KOPT-K1 (cell line): ENCODE data around the gene PAN3.

ENCODE experiments used
- H3K27ac ChIP-seq: fragments of 200-600 bp; sonication (generic); 2 replicates; pipeline ENCODE4 v1.5.1; 2016; ENCODE audit warnings: antibody characterized with exemption, mild to moderate bottlenecking, low read depth, low read length; ENCODE audit not compliant: poor library complexity, severe bottlenecking
- H3K36me3 ChIP-seq: fragments of 200-600 bp; sonication (generic); 2 replicates; pipeline ENCODE4 v1.5.1; 2017; ENCODE audit warnings: antibody characterized with exemption, mild to moderate bottlenecking, low read length, moderate library complexity; ENCODE audit not compliant: insufficient read depth
- H3K9me3 ChIP-seq: fragments of 200-600 bp; sonication (generic); 2 replicates; pipeline ENCODE4 v1.5.1; 2017; ENCODE audit warnings: antibody characterized with exemption, low read length, mild to moderate bottlenecking; ENCODE audit not compliant: insufficient read depth, poor library complexity, severe bottlenecking

The PAN3 gene

DNA sequence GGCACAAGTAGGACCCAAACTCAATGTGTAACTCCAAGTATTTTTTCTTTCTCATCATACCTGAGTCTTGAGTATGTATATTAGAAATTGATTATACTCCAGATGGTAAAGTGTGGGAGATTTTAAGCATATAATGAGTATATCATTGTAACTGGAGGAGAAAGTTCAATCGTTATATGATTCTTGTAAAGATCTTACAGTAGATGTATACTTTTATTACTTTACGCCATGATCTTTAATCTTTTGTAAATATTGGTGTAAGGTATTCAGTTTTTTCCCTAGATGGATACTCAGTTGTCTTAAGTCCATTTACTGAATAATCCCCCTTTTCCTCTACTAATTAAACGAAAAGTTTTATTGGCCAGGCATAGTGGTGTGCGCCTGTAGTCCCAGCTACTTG, 25.2 kb downstream of the PAN3 start:
- Histone ChIP-seq H3K9me3 (peaks cover under 1% of the 10 kb centered on the region), H3K36me3 (no peaks in the 10 kb centered on the region), H3K27ac (no peak overlapping the region)

DNA sequence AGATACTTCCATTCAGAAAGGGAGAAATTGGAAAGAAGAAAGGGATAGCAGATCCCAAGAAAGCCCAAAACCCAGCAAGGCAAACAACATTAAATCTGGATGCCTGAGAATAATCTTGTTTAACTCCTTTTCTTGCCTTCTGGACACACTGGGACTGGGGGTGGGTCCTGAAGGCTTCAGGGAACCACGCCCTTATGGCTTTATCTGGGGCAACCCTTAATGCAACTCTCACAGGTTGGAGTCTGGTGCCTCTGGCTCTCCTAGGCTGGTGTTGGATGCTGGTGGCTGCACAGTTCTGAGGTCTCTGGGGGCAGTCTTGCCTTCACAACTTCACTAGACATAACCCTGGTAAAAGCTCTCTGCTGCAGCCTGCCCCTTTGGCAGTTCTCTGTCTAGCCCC, 27.9 kb downstream of the PAN3 start:
- no peak overlapping the region for H3K27ac ChIP-seq
- H3K36me3 ChIP-seq = no peaks in the 10 kb centered on the region

DNA sequence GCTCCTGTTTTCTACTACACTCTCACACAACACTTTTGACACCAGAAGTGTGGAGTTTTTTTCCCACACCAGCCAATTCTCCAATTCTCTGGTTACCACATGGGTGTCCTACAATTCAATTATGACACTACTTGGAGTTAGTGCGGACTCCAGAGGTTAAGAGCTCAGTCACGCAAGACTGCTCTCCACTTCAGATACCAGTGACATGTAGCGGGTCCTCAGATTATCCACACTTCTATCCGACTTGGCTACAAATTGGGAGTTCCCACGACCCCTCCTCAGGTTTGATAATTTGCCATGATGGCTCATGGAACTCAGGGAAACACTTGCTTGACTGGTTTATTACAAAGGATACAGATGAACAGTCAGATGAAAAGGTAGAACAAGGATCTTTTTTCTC, 32.9 kb downstream of the PAN3 start:
- H3K27ac ChIP-seq = no peak overlapping the region
- H3K36me3 ChIP-seq = peaks cover 19% of the 10 kb centered on the region
- H3K9me3 ChIP-seq = no peaks in the 10 kb centered on the region

More for the DNA sequence above, 27.9 kb downstream of the PAN3 start:
- H3K9me3 ChIP-seq = no peaks in the 10 kb centered on the region

DNA sequence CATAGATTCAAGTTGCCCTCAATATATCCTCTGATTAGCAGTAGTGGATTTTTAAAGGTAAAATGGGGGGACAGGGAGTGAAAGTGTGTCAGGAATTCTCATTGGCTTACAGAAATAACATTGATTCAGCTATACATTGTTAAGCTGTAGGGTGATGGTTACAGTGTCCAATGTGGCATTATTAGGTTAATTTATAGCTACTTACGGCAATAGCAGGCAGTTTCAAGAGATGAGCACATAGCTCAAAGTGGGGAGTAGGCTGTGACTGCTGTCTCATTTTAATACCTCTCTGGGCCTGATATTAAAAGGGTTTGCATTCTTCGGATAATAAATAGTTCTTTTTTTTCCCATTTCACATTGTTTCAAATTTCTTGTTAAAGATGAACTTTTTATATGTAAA, 34.6 kb downstream of the PAN3 start:
- no peaks in the 10 kb centered on the region for H3K9me3 ChIP-seq
- H3K27ac ChIP-seq = no peak overlapping the region
- peaks cover 34% of the 10 kb centered on the region for H3K36me3 ChIP-seq

DNA sequence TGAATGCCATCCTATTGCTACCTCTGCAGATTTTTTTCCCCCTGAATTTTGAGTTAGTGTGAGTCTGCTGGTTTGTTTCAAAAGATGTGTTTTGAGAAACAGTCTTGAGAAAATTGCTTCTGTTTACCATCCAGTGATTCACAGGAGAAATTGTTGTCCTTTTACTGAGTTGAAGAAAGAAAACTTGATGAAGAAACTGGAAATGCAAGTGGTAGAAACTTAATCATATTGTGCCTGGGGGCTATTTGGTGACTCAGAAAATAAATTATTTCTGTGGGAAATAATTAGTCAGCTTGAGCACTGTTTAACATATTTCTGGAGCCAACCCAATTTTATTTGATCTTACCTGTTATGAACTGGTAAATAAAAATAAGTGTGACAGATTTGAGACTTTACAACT, 35.4 kb downstream of the PAN3 start:
- peaks cover 42% of the 10 kb centered on the region for H3K36me3 ChIP-seq
- no peak overlapping the region for H3K27ac ChIP-seq
- no peaks in the 10 kb centered on the region for H3K9me3 ChIP-seq

DNA sequence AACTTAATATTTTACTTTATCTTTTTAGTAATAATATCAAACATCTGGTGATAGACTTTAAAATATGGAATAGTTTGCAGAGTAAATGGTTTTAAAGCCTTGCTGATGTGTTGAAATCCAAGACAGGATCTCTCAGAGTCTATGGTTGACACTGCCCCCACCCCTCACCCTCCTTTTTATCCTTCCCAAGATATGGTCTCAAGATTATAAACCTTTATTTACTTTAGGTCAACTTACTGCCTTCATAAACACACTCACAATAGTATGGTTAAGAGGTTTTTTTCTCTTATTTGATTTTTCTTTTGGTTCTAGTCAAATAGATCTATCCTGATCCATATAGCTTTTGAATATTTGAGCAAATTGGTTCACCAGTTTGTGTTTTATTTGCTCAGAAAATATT, 39.0 kb downstream of the PAN3 start:
- Histone ChIP-seq H3K36me3 (peaks cover 56% of the 10 kb centered on the region), H3K27ac (no peak overlapping the region), H3K9me3 (no peaks in the 10 kb centered on the region)

DNA sequence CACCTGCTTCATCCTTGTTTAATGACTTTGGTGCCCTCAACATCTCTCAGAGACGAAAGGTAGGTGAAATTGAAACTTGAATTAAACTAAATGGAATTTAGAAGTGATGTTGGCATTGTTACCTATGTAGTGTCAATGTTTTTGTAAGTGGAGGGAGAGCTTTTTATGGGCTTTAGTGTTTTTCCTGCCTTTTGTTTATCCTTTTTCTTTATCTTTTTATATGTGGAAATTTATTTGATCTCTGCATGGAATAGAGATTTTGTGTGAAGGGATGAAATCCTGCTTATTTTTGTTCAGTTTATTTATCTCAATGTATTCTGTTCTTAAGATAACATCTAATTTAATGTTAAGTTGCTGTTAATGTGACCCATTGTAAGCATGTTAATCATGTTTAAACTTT, 39.5 kb downstream of the PAN3 start:
- H3K36me3 ChIP-seq = peaks cover 56% of the 10 kb centered on the region
- H3K27ac ChIP-seq = no peak overlapping the region
- H3K9me3 ChIP-seq = no peaks in the 10 kb centered on the region

DNA sequence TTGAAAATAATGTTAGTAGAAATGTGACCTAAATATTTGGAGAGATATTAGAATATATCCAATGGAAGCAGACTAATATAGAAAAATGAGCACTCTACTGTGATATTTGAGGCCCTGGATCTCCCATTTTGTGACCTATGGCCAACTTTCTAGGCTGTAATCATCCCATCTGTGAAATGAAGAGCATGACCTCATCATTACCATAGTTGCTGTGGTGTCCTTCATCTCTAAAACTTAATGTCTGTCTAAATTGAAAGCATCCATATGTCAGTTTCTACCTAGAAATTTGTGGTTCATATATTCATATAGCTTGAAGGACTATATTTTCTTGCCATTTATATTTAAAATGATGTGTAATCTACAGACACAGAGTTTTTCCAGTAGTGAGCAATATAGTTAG, 41.6 kb downstream of the PAN3 start:
- Histone ChIP-seq H3K9me3 (no peaks in the 10 kb centered on the region), H3K36me3 (peaks cover 48% of the 10 kb centered on the region), H3K27ac (no peak overlapping the region)

DNA sequence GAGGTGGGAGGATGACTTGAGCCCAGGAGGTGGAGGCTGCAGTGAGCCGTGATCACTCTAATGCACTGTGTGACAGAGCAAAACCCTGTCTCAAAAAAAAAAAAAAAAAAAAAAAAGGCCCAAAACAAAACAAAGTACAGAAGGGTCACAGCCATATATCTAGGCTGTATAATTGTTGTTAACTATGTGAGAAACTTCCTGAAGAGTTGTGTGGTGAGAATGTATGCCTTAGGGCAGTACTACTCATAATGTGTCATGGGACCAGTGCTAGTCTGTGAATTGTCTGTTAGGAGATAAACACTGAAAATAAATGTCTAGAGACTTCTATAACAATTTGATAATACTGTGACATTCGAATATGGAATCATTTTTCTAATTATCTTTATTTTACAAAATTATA, 43.1 kb downstream of the PAN3 start:
- H3K27ac ChIP-seq = no peak overlapping the region
- no peaks in the 10 kb centered on the region for H3K9me3 ChIP-seq
- peaks cover 36% of the 10 kb centered on the region for H3K36me3 ChIP-seq

DNA sequence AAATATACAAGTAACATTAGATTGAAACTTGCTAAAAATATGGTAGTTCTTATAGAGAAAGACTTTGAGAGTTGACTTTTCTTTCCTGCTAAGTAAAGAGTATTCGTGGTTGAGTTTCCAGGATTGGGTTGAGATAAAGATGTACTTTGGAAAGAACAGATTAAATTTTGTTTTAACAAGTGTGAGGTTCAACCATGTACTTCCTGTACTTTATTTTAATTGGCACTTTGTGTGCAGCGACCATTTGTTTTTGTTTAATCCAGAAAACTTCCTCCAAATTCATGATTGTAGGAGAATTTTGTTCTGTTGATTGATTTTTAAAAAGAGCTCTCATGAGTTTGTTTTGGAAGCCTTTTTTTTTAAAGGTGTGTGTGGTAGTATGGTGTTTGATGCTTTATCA, 46.9 kb downstream of the PAN3 start:
- no peaks in the 10 kb centered on the region for H3K9me3 ChIP-seq
- no peak overlapping the region for H3K27ac ChIP-seq

DNA sequence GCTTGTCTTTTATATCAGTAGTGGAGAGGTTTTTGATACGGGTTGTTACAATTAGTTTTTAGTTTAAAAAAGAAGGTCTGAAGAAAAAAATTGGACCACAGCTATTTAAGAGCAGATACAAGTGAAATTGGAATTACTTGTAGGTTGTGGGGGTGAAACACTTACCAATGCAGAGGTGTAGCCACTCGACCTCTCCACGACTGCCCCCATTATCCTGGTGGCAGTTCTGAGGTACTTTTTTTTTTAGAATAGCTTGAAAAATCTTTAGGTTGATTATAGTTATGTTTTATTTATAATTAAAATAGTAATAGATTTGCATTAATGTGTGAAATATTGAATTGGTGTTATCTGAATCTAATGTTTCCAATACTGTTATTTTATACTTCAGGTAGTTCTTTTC, 60.7 kb downstream of the PAN3 start:
- Histone ChIP-seq H3K27ac (no peak overlapping the region), H3K9me3 (no peaks in the 10 kb centered on the region), H3K36me3 (peaks cover 37% of the 10 kb centered on the region)

More for the DNA sequence above, 46.9 kb downstream of the PAN3 start:
- peaks cover 41% of the 10 kb centered on the region for H3K36me3 ChIP-seq

DNA sequence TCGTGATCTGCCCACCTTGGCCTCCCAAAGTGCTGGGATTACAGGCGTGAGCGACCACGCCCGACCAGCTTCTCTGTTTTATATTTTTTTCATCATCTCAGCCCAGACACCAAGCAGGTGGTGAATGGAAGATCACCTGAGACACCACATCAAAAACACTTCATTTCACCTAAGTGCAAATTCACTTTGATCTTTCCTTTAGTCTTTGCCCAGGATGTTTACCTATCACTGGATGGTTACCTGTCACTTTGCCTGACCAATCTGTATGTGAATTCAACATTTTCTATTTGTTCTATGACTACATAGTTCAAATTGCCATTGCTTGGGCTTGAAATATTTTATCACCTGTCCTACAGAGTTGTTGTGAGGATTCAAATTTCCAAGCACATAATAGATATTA, 65.7 kb downstream of the PAN3 start:
- Histone ChIP-seq H3K36me3 (peaks cover 20% of the 10 kb centered on the region), H3K9me3 (no peaks in the 10 kb centered on the region), H3K27ac (no peak overlapping the region)

DNA sequence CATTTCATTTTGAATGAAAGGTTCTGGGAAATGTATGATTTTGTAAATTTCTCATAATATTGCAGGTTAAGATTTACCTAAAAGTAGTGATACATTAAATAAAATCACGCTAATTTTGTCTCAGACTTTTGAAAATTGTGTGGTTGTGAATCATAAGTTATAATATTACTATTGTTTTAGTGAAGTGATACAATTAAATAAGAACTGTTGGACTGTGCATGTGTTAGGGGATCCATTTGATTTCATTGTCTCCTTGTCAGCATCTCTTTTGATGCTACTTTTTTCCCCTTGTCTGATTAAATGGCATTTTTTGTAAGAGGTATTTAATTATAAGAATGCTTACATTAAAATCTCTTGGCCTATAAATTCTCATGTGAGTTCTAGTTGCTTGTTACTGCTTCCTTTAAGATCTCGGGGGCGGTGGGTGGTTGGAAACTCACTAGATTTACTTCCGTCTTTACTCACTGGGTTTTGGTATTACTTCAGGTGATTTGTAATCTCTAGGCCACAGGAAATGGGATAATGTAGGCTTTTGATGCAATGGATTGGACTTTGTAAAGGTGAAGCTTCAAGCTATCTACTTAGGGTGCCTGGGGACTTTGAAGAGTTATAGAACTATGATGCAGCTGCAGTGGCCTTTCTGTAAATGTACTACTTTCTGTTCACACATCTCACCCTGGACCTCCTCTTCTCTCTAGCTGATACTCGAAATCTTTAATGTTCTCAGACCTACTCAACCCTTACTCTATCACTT, 66.5 kb downstream of the PAN3 start:
- Histone ChIP-seq H3K27ac (no peak overlapping the region), H3K9me3 (no peaks in the 10 kb centered on the region), H3K36me3 (peaks cover 20% of the 10 kb centered on the region)

DNA sequence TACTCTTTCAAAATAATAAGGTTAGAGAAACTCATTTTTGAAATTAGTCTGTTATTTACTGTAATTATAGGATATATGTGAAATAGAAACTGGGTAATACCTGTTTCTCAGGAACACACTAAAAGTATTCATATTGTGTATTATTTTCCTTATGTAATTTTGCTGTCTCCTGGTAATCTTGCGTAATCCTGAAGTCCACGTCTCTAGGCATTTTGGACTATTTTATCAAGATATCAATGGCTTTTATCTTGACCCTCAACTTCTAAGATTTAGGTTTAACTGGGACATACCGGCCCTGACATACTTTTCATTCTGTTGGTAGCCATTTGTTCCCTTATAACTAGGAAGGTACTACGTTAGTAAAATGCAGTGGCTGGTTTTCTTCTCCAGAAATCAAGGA, 80.3 kb downstream of the PAN3 start:
- no peaks in the 10 kb centered on the region for H3K9me3 ChIP-seq

DNA sequence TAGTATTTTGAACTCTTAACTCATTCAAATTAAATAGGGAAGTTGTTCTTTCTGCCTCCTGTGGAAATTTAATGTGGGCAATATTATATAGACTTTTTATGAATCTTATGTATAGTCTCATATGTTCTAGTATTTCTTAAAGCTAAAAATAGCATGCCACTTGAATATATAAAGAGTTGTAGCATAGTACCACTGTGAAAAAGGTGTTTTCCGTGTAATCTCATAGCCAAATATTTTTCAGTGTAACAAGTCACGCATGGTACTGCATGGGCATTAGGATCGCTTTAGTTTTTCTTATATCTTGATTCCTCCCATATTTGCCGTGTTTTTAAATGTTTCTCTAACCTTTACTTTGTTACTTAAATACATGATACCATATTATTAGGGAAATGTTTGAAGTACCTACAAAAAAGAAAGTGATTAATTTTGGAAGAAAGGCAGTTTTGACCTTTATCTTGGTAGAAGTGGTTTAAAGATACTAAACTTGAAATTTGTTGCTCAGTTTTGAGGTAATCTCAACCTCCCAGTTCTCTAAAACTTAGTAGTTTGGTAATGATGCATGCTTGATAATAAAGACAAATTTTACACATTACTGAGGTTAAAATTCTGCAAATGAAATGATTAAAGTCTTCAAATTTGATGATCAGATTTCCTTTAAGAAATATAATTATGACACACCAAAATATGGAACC, 81.2 kb downstream of the PAN3 start:
- Histone ChIP-seq H3K36me3 (peaks cover 33% of the 10 kb centered on the region), H3K9me3 (no peaks in the 10 kb centered on the region), H3K27ac (no peak overlapping the region)

More for the DNA sequence above, 80.3 kb downstream of the PAN3 start:
- Histone ChIP-seq H3K27ac (no peak overlapping the region), H3K36me3 (peaks cover 40% of the 10 kb centered on the region)

DNA sequence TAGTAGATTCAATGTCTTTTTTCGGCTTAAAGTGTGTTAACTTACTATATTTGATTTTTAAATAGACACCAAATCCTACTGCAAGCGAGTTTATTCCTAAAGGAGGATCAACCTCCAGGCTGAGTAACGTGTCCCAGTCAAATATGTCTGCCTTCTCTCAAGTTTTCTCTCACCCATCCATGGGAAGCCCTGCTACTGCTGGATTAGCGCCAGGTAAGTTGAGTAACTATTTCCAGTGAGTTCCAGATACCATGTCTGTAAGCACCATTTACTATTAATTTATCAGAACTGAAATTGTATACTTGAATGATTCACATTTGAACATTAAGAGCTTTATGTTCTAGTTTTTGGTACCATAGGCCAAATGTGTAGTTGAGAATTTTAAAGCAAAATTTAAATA, 81.8 kb downstream of the PAN3 start:
- no peak overlapping the region for H3K27ac ChIP-seq
- no peaks in the 10 kb centered on the region for H3K9me3 ChIP-seq
- peaks cover 30% of the 10 kb centered on the region for H3K36me3 ChIP-seq
